Calu3 (cell line): Measurements from ENCODE around the gene TMEM178B. TPM values are rescaled to one million over a fixed set of nuclear protein-coding genes. Genes with fewer than 3 reads are reported as not detected.

Experiments used
- BruUV-seq: library from RNA; stranded (reverse); fragments of 400-500 nt; replicated peaks from 2 replicates; lab custom pipeline; 2021; lab: Mats Ljungman, UMichigan
- CTCF ChIA-PET: fragments of 300-600 bp; sonication (Branson Sonifier 250); formaldehyde crosslinking; loops from one replicate; lab custom pipeline; 2022; ENCODE audit warnings: antibody characterized with exemption; lab: Charles Lee
- DNase-seq: peaks from one replicate; pipeline ENCODE4 v3.0.0; 2022
- H3K27ac Mint-ChIP-seq: one replicate; pipeline ENCODE4 v1.8.0; 2022; ENCODE audit warnings: mixed read lengths; ENCODE audit not compliant: unreplicated experiment
- H3K27me3 Mint-ChIP-seq: one replicate; pipeline ENCODE4 v1.8.0; 2022; ENCODE audit warnings: mixed read lengths; ENCODE audit not compliant: unreplicated experiment
- H3K36me3 Mint-ChIP-seq: one replicate; pipeline ENCODE4 v1.8.0; 2022; ENCODE audit warnings: mild to moderate bottlenecking, moderate library complexity, mixed read lengths; ENCODE audit not compliant: insufficient read depth, unreplicated experiment
- H3K4me1 Mint-ChIP-seq: one replicate; pipeline ENCODE4 v1.8.0; 2022; ENCODE audit warnings: mild to moderate bottlenecking, low read depth, mixed read lengths; ENCODE audit not compliant: unreplicated experiment
- H3K4me3 Mint-ChIP-seq: one replicate; pipeline ENCODE4 v1.8.0; 2022; ENCODE audit warnings: mild to moderate bottlenecking, low read depth, moderate library complexity, mixed read lengths; ENCODE audit not compliant: unreplicated experiment
- H3K9me3 Mint-ChIP-seq: one replicate; pipeline ENCODE4 v1.8.0; 2022; ENCODE audit warnings: low read depth, mixed read lengths; ENCODE audit not compliant: unreplicated experiment
- CTCF ChIP-seq: fragments of 200-600 bp; IDR thresholded peaks from one replicate; pipeline ENCODE4 v1.8.0; 2022; ENCODE audit warnings: antibody characterized with exemption; ENCODE audit not compliant: unreplicated experiment
- intact Hi-C: fragments of 100-400 bp; cut with micrococcal nuclease; formaldehyde crosslinking; loops from one replicate; pipeline ENCODE4 v1.10.0; 2022; ENCODE audit not compliant: unreplicated experiment
- total RNA-seq: library from RNA; stranded (reverse); gene quantifications from 2 replicates; pipeline ENCODE4 v1.2.3, GENCODE V29; 2022

Gene TMEM178B
- total RNA-seq, 1 experiment from 2014 or later = 1.5 TPM

GRCh38 chr7:141156407-141156806, 82.5 kb downstream of the TMEM178B start:
- Mint-ChIP-seq H3K27ac (no peak overlapping the region), H3K4me1 (peaks cover 43% of the 10 kb centered on the region)
- no peak for TF ChIP-seq CTCF

GRCh38 chr7:141157138-141157765, 83.4 kb downstream of the TMEM178B start:
- Mint-ChIP-seq H3K4me1 (peaks cover 52% of the 10 kb centered on the region), H3K36me3 (no peaks in the 10 kb centered on the region), H3K4me3 (no peak overlapping the region), H3K9me3 (peaks cover 2% of the 10 kb centered on the region), H3K27ac (peak overlapping the region; percentile 31), H3K27me3 (no peaks in the 10 kb centered on the region)
- intact Hi-C loops = no loop called here
- no peak for TF ChIP-seq CTCF
- BruUV-seq = no TSS peak
- CTCF ChIA-PET = no interaction called here
- no peak for DNase-seq

More at GRCh38 chr7:141156407-141156806, 82.5 kb downstream of the TMEM178B start:
- BruUV-seq = no TSS peak
- CTCF ChIA-PET = interaction anchor here (0.7 kb wide), 1 partner anchor 9 kb away, joined by 3 read pairs; no protein-coding TSS in a partner anchor
- Mint-ChIP-seq H3K4me3 (no peak overlapping the region), H3K36me3 (no peaks in the 10 kb centered on the region), H3K27me3 (no peaks in the 10 kb centered on the region), H3K9me3 (peaks cover 2% of the 10 kb centered on the region)
- intact Hi-C loops = no loop called here
- DNase-seq = no peak

GRCh38 chr7:141158561-141158960, 84.7 kb downstream of the TMEM178B start:
- Mint-ChIP-seq H3K4me1 (peaks cover 62% of the 10 kb centered on the region), H3K27ac (peak overlapping the region; percentile 68), H3K36me3 (no peaks in the 10 kb centered on the region), H3K4me3 (no peak overlapping the region), H3K9me3 (peaks cover 2% of the 10 kb centered on the region), H3K27me3 (no peaks in the 10 kb centered on the region)
- intact Hi-C loops = no loop called here
- TF ChIP-seq CTCF = no peak
- CTCF ChIA-PET = no interaction called here
- peak; percentile 68 for DNase-seq
- no TSS peak for BruUV-seq

- Mint-ChIP-seq H3K4me3 (no peak overlapping the region), H3K4me1 (peaks cover 62% of the 10 kb centered on the region), H3K9me3 (peaks cover 2% of the 10 kb centered on the region), H3K27me3 (no peaks in the 10 kb centered on the region), H3K36me3 (no peaks in the 10 kb centered on the region), H3K27ac (peak overlapping the region; percentile 19)
- no peak for TF ChIP-seq CTCF
- DNase-seq = no peak
- intact Hi-C loops = loop anchor here (5.0 kb wide), 1 partner anchor 88 kb away; the partner anchor contains the start of gene TMEM178B
- no TSS peak for BruUV-seq
- CTCF ChIA-PET = no interaction called here
Measured at GRCh38 chr7:141160246-141160860, 86.5 kb downstream of the TMEM178B start.
